Measurements from ENCODE around the gene SSH2.
A peak's percentile ranks its signal among the peaks of the same experiment; 100 is the strongest.
"Not testable (repeated sequence)": the region's sequence is repeated elsewhere in the genome, so short reads cannot be mapped to it uniquely, and the experiment has no call there.

The SSH2 gene

DNA sequence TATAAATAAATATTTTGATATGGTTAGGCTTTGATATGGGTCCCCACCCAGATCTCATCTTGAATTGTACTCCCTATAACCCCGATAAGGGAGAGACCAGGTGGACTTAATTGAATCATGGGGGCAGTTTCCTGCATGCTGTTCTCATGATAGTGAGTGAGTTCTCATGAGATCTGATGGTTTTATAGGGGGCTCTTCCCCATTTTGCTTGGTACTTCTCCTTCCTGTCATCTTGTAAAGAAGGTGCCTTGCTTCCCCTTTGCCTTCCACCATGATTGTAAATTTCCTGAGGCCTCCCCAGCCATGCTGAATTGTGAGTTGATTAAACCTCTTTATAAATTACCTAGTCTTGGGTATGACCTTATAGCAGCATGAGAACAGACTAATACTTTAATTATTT is 55.7 kb downstream of the SSH2 start:
- not testable (repeated sequence) for FAIRE-seq

DNA sequence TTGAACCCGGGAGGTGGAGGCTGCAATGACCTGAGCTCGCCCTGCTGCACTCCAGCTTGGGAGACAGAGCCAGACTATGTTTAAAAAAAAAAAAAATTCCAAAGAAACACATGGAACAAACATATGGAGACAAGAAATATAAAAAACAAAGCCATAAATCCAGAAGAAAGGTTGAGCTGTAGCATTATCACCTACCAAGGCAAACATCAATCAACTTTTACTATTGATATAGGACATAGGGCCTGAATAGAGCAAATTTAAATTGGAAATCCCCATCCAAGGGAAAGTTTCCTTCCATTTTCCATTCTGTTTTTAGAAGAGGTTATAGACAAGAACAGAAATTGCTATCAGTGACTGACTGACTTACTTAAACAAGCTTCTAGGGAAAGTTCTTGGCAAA is 56.6 kb downstream of the SSH2 start:
- FAIRE-seq: no peak

DNA sequence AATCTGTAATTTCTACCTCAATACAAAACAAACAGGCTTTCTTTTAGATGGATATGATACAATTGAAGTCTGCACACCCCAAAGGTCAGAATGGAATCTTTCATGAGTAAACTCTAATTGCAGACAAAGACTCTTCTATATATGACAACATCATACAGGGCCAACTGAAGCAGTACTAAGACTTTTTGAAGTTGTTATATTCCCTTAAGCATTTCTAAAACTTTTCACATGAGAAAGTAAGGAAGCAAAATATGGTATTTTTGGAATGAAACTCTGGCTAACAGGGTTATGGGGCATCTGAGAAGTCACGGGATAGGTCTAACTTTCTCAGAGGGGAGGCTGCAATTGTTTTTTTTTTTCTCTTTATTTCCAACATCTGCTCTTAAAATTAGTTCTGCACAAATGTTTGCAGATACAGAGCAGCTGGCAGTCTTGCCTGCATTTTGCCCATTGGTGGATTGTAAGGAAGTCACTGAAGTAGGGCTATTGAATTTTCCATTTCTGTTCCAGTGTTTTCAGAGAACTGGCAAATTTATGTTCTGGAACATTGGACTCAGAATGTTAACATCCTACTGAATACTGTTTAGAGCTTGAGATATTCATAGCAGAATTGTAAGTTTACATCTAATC is 59.1 kb downstream of the SSH2 start:
- peak; percentile 15 for FAIRE-seq

DNA sequence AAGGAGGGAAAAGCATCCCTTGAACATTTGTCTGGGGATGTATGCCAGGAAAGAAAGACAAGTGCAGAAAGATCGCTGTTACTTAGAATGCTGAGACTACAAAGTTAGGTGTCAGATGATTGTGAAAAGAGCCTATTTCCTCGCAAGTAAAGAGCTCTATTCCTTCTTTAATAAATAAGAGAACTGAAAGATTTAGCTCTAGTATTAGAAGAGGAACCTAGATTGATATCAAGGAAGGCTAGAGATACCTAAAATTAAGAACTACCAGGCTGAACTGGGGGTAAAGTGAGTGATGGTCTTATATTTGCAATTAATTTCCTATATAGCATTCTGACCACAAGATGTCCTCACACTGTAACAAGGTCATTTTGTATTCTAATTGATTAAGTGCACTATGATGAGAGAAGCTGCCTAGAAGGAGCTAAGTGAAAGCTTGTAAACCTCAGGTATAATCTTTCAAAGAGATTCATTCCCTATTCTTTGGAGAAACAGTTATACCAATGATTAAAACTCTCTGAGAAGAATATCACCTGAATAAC is 62.3 kb downstream of the SSH2 start:
- peak; percentile 63 for FAIRE-seq

DNA sequence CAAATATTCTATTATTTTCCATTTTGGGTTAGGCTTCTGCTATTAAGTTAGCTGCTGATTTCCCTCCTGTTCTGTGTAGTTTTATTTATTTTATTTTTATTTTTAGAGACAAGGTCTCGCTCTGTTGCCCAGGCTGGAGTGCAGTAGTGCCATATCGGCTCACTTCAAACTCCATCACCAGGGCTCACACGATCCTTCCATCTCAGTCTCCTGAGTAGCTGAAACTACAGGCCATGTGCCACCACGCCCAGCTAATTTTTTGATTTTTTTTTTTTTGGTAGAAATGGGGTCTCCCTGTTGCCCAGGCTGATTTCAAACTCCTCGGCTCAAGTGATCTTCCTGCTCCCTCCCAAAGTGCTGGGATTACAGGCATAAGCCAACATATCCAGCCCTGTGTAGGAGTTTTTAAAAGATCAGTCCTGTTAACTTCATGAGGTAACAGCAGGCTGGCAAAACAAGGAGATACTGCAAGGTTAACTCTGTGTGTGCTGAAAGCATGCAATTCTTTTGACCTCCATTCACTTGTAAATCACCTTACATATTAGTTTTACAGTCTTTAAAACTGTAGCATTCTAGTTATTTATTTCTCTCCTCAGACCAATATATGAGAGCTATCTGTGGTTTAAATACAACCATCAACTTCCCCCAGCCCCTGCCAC is 63.2 kb downstream of the SSH2 start:
- FAIRE-seq: peak; percentile 33

DNA sequence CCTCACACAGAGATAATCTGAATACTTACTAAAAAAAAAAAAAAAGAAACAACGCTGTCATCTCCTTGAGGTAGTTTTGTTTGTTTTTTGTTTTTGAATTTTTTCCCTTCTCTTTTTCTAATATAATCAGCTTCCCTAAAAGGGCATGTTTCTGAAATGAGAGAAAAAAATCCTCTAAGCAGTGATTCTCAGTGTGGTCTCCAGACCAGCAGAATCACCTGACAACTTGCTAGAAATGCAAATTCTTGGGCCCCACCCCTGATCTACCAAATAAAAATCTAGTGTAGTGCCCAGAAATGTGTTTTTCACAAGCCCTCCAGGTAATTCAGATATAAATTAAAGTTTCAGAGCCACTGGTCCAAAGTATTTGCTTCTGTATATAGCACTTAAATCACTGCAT is 65.4 kb downstream of the SSH2 start:
- FAIRE-seq: no peak

DNA sequence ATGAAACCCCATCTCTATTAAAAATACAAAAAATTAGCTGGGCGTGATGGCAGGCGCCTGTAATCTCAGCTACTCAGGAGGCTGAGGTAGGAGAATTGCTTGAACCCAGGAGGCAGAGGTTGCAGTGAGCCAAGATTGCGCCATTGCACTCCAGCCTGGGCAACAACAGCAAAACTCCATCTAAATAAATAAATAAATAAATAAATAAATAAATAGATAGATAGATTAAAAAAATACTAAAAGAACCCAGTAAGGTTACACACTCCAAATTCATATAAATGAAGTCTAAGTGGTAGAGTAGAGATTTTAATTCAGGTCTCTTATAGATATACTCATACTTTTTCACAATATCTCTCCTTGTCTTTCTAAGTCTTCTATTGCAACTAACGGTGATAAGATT is 65.9 kb downstream of the SSH2 start:
- not testable (repeated sequence) for FAIRE-seq

DNA sequence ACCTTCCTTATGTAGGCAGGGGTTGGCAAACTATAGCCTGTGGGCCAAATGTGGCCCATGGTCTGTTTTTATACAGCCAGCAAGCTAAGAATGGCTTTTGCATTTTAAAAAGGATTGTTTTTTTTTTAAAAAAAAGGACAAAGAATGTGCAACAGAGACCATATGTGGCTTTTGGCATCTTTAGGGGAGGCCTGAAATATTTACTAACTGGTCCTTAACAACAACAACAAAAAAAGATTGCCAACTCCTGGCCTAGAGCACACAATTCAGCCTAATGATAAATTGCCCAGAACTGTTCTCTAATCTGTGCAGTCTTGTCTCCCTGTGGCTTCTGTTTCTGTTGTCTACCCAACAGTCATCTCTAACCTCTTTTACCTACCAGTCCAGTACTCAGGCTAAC is 67.1 kb downstream of the SSH2 start:
- FAIRE-seq: no peak

DNA sequence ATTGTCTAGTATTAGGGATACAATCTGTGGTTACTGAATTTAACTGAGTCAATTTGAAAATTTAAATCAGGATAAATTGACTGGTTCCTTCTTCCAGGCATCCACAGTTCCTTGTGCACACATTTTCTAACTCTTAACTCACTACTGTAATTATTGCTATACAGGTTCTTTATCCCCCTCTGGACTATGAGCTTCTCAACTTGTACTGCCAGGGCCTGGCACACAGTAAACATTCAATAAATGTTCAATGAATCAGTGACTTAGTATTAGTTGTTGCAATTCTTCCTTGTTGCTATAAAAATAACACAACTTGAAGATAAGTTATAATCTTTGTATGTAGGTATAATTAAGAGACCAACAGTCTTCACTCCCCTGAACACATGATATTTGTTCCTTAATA is 67.9 kb downstream of the SSH2 start:
- FAIRE-seq: no peak

DNA sequence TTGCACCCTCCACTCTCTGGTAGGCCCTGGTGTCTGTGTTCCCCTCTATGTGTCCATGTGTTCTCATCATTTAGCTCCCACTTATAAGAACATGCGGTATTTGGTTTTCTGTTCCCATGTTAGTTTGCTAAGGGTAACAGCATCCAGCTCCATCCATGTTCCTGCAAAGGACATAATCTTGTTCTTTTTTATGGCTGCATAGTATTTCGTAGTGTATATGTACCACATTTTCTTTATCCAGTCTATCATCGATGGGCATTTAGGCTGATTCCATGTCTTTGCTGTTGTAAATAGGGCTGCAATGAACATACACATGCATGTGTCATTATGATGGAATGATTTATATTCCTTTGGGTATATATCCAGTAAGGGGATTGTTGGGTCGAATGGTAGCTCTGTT is 70.6 kb downstream of the SSH2 start:
- FAIRE-seq: not testable (repeated sequence)

DNA sequence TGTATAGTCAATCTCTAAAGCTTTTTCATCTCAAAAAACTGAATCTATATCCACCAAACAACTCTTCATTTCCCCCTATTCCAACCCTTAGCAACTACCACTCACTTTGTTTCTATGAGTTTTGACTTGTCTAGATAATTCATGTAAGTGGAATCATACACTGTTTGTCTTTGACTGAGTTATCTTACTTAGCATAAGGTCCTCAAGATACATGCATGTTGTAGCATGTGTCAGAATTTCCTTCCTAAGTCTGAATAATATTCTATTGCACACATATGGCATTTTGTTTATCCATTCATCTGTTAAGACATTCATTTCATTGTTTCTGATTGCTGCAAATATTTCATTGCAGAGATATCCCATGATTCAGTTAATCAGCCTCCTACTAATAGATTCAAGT is 72.2 kb downstream of the SSH2 start:
- FAIRE-seq: no peak

DNA sequence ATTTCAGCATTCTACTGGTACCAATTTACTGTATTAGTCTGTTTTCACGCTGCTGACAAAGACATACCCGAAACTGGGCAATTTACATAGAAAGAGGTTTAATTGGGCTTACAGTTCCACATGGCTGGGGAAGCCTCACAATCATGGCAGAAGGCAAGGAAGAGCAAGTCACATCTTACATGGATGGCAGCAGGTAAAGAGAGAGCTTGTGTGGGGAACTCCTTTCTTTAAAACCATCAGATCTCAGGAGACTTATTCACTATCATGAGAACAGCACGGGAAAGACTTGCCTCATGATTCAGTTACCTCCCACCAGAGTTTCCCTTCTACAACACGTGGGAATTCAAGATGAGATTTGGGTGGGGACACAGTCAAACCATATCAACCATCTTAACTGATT is 72.9 kb downstream of the SSH2 start:
- FAIRE-seq: not testable (repeated sequence)

DNA sequence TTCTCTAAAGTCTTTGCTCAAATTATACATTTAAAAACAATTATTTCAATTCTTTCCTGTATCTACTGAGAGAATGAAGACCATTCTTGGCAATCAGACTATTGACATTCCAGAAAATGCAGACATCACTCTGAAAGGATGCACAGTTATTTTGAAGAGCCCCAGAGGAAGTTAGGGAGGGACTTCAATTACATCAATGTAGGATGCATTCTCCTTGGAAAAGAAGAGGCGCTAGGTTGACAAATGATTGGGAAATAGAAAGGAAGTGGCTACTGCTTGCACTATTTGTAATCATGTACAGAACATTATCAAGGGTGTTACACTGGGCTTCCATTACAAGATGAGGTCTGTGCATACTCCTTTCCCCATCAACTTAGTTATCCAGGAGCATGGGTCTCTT is 74.3 kb downstream of the SSH2 start:
- no peak for FAIRE-seq

DNA sequence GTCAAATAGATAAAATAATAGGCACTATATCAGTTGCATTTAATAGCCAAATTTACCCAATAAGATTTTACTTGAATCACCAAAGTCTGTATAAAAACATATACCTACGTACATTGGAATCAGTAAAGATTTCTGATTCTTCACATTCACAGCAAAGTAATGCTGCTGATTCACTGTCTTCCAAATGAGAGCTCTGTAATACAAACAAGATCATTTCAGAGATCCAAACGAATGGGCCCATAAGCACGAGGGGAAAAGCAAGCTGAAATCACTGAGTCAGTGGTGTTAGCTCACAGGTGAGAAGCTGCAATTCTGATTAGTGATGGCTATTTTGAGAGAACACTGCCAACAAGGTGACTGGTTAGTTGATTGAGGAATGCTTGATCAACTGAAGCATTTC is 81.3 kb downstream of the SSH2 start:
- FAIRE-seq: no peak

DNA sequence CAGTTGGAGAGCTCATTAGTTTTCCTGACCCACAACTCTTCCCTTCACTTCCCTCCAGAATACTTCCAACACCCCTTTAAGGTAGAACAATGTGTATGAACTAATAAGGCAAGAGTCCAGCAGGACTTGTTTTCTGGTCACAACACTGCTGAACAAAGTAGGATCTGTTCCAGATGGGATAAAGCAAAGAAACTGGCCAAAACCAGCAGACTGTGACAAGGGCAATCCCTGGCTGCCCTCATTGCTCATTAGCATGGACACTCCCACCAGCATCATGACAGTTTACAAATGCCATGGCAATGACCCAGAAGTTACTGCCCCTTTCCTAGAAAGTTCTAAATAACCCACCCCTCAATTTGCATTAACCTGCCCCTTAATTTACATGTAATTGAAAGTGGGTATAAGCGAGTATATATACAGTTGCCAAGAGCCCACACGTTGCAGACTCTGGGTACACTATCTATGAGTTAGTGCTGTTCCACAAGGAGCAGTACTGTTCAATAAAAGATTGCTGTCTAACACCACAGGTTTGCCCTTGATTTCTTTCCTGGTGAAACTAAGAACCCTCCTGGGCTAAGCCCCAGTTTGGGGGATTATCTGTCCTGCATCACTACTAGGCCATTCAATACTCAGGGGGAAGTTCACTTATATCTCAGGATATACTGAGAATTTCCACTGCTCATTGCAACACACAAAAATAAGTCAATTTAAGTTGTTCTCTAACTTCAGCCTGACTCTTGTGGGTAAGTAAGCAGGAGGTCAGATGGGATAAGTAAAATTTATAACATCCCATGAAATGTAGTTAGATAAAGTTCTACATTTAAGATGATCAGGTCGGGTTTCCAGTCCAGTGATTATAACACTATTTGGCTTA is 82.3 kb downstream of the SSH2 start:
- no peak for FAIRE-seq

DNA sequence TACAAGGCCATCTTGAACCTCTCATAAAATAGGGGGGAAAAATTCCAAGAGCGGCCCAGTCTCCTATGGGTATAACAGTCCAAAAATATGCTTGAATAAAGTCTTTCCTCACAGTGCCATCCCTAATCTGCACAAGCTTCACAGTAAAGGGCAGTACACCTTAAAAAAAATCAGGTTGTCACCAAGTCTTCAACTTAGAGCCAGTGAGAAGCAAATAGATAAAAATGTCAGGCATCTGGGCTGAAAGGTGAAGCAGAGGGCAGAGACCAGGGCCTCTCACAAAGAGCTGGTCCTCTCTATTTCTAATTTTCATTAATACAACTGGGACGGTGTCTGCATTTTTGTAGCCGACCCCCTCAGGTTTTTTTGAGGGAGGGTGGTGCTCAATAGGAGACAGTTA is 82.9 kb downstream of the SSH2 start:
- FAIRE-seq: no peak

DNA sequence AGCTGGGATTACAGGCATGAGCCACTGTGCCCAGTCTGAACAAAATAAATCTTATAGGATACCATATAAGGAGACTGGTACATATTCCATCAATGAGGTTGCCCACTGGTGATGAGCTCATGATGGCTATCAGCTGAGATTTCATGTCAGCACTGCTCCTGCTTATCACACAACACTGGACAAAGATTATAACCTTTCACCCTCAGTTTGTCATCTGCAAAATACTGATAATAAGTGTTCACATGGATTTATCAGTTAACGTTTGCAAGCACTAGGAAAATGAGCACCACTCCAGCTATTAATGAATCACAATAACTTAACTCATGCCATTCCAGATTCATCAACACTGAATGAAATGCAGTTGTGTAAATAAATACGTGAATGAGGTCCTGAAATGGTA is 83.7 kb downstream of the SSH2 start:
- FAIRE-seq: no peak

DNA sequence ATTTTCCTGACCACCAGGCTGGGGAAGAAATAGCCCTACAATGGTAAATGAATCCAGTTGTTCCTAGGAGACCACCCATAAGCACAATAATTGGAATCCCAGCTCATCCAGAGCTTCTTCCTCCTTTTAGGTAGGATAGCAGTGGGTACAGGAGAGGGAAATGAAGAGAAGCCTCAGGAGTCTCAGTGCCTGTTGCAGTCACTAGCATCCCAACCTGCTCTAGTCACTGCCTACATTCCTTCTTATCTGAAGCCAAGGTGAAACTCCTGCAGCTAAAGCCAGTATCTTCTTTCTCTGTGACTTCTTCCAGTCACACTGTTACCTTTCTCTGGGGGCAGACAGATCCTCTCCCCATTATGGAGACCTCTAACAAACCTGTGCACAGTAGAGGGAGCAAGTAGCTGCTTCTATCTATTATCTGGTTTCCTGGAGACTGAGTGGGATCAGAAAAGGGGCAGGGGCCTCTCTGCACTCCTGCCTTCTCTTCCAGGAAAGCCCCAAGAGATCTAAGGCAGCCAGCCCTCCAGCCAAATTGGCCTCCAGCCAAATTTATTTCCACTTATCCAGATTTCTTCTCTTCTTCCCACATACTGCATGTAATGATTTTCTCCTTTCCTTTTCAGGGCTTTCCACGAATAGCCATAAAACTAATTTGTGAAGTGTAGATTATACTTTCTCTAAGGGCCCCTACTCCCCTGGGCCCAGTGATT is 85.5 kb downstream of the SSH2 start:
- no peak for FAIRE-seq

DNA sequence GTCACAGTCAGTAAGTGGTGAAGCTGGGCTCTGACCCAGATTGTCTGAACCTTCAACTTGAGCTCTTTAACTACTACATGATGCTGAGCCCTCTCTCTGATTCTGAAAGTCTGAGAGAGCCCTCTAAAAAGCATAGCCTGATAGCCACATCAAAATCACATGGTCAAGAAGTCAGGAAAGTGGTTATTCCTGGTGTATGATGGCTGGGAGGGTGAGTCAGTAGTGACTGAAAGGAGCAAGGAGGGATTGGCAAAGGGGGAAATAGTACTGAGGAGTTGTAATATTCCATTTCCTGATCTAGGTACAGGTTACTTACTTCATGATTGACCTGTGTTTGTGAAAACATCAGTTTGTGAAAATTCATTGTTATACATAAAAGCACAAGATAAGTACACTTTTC is 89.1 kb downstream of the SSH2 start:
- FAIRE-seq: no peak

DNA sequence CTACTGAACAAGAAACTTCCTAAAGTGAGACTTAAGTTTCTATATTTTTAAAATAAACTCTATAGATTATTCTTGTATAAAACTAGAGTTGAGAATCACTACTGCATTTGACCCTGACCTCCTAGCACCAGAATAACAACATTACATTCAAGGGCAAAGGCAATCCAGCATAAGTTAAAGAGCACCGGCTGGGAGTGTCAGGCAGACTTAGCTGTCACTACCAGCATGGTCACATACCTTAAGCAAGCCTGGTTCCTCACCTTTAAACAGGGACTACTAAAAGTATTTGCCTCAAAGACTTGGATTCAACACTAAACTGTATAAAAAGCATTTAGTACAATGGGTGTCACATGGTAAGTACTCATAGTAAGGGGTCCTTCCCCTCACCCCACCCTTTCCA is 90.4 kb downstream of the SSH2 start:
- no peak for FAIRE-seq

DNA sequence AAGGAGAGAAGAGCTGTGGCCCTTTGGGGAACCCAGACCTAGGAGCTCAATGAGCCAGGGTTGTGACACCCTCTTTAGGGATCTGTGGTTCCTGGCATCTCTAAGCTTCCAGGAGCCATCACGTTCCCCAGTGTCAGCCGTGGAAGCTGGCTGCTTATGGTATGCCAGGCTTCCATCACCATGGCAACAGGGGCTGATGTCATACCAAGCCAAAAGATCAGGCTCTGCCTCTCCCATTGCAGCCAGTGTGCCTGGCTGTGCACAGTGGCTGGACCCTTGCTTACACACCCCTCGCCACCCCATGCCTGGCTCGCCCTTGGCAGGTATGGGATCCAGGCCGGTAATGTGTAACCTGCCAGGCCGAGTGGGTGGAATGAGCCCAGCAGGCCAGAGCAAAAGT is 91.1 kb downstream of the SSH2 start:
- no peak for FAIRE-seq

DNA sequence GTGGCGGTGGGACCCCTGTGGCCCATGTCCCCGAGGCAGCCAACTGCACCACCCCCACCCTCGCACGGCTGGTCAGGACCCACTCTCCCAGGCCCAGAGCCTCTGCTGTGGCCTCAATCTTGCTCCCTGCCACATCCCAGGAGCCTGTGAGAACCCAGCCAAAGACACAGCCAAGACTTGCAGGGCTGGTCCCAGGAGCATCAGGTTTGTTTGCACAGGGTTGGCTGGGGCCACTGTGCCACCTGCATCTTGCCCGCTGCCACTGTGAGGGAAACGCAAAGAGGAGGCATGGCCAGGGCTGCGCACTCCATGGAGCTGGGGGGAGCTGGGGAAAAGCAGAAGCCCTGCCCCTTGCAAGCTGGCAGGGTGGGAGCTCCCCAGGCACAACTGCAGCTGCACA is 92.5 kb downstream of the SSH2 start:
- FAIRE-seq: no peak

DNA sequence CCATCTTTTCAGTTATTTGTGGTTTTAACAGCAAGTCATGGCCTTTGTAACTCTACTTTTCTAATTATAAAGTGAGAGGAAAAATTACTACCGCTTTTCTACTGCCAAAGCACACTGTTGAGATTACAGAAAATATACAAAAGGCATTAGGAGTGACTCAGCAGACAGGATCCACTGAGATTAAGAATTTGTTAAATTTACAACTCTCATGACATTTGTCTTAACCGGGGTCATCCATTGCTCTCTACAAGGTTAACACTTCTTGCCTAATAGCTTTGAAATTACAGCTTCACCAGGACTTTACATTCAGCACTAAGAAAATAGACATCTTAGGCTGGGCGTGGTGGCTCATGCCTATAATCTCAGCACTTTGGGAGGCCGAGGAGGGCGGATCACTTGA is 93.4 kb downstream of the SSH2 start:
- no peak for FAIRE-seq

Data from G401.6 (cell line).